GM19099 (cell line): ENCODE data around the gene TMEM86B.

Experiments
- POLR2A ChIP-seq: IDR thresholded peaks from 3 replicates; pipeline ENCODE4 v1.6.1; 2011; ENCODE audit warnings: low read depth; ENCODE audit not compliant: insufficient read length; ENCODE audit errors: extremely low read depth

Gene TMEM86B

DNA sequence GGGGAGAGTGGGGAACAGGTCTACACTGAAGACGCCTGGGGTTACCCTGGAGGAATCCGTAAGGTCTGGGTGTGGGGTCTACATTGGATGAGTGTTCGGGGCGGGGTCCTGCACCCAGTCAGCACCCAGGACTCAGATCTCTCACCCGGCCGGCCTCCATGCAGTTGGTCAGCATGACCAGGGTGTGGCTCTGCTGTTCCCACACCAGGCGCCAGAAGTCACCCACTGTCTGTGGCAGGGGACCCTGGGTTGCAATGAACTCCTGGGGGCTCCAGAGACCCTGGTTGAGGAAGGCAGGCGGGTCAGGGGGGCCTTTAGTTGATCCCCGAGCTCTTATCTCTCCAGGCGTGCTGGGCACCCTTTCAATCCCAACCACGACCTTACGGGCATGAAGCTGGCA is 42.5 kb downstream of the TMEM86B start:
- TF ChIP-seq POLR2A: no peak

DNA sequence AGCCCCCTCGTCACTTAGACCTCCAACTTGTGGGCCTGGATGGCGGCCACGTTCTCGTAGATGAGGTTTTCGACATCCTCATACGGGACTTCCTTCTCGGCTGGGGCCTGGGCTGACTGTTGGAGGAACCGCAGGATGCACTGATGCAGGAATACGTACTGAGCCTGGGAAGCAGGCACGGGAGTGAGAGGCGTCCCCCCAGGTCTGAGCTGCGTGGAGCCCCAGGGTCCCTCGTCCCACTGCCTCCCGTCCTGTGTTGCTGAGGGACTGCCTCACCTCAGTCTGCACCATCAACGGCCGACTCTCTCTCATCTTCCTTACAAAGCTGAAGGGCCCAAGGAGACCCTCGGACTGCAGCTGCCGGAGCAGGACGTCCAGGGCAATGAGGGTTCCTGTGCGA is 46.8 kb downstream of the TMEM86B start:
- no peak for TF ChIP-seq POLR2A

DNA sequence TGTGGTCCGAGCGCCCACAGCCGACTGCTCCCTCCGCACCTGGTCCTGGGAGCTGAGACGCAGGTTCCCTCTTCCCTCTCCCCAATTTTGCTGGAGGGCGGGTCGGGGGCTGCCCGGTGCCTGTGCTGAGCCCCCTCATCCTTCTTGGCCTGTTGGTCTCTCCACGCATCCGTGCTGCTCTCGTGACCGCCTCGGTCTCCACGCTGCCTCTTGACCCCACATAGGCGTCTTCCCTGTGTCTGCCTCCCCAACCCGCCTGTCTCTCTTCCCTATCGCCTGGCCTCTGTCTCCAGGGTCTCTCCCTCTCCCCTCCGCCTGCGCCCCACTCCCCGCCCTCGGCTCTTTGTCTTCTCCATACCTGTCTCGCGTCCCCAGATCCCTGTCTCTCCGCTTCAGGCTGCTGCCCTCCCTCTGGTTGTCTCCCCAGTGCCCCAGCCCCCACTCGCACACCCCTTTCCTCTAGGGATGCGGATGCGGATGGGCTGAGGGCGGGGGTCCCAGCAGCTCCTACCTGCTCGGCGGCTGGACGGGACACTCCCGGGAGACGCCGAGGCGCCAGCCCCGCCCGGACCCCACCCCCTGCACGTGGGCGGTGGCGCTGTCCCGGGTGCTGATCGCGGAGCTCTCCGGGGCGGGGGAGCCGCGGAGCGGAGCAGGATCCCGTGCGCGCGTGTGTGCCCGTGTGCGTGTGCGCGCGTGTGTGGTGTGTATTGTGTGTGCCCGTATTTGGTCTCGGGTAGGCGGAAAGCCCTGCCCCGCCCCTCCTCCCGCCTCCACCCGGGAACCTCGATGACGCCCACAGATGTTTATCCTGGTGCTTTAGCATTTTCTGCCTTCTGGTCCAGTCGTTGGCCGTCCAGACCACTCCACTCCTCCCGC is 48.7 kb downstream of the TMEM86B start, which contains the start of gene SYT5:
Gene SYT5 (minus strand): TSS at position 684 of the 879 bp plus-strand sequence. CDS start 1,248 bp downstream, outside the sequence.
- TF ChIP-seq POLR2A: no peak

DNA sequence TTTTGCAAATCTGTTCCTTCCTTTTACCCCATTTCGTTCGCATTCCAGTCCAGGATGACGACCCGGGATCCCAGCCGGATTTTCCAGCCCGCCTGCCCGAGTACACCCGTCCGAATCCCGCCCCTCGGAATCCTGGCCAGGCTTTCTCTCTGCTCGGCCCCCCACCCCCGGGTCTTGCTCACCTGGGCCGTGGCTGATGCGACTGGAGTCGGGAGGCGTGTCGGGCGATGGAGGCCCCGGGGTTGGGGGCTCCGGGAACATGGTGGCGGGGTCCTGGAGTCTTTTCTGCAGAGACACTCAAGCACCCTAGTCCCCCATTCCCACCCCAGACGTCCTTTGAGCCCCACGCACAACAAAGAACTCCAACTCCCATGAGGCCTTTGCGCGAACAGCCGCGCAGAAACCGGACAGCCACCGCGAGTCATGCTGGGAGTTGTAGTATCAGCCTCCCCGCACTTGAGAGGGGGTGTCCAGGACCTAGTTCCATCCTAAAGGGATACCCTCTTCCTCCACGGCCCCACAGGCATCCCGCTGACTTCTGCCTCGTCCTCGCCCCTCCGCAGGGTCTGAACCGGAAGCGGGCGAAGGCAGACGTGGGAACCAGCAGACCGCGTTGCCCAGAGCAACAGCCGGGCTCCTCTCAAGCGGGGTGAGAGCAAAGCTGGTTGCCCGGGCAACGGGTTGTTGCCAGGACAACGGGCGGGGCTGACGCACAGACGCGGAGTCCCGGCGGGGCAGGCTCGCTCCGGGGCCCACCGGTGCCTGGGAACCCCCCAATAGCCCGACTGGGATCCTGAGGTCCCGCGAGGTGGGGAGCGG is 49.6 kb downstream of the TMEM86B start:
- TF ChIP-seq POLR2A: no peak
